HEK293 (cell line): ENCODE results near the gene RELCH.

Experiments used
- FEZF1 ChIP-seq: fragments of 450-650 bp; formaldehyde crosslinking; IDR thresholded peaks from 2 replicates; pipeline ENCODE4 v1.5.1; 2016; ENCODE audit warnings: missing biosample characterization, missing genetic modification characterization
- IKZF3 ChIP-seq: fragments of 450-650 bp; IDR thresholded peaks from 2 replicates; pipeline ENCODE4 v1.5.0; 2018; ENCODE audit warnings: missing biosample characterization, mild to moderate bottlenecking, missing genetic modification characterization, moderate library complexity
- KLF7 ChIP-seq: fragments of 450-650 bp; formaldehyde crosslinking; IDR thresholded peaks from 2 replicates; pipeline ENCODE4 v1.5.1; 2016; ENCODE audit warnings: missing biosample characterization, missing genetic modification characterization, borderline replicate concordance
- REPIN1 ChIP-seq: fragments of 450-650 bp; formaldehyde crosslinking; IDR thresholded peaks from 2 replicates; pipeline ENCODE4 v1.5.1; 2017; ENCODE audit warnings: missing biosample characterization, missing genetic modification characterization, low read depth
- TSHZ1 ChIP-seq: fragments of 450-650 bp; formaldehyde crosslinking; IDR thresholded peaks from 2 replicates; pipeline ENCODE4 v1.5.1; 2016; ENCODE audit warnings: missing biosample characterization, missing genetic modification characterization, borderline replicate concordance
- WT1 ChIP-seq: fragments of 450-650 bp; formaldehyde crosslinking; IDR thresholded peaks from 2 replicates; pipeline ENCODE4 v1.5.1; 2016; ENCODE audit warnings: missing biosample characterization, missing genetic modification characterization
- ZBTB17 ChIP-seq: fragments of 450-650 bp; formaldehyde crosslinking; IDR thresholded peaks from 2 replicates; pipeline ENCODE4 v1.5.1; 2016; ENCODE audit warnings: missing biosample characterization, missing genetic modification characterization
- ZBTB20 ChIP-seq: fragments of 450-650 bp; formaldehyde crosslinking; IDR thresholded peaks from 2 replicates; pipeline ENCODE4 v1.5.1; 2016; ENCODE audit warnings: missing biosample characterization, missing genetic modification characterization
- ZBTB7A ChIP-seq: fragments of 450-650 bp; formaldehyde crosslinking; IDR thresholded peaks from 2 replicates; pipeline ENCODE4 v1.5.1; 2016; ENCODE audit warnings: low read depth, missing biosample characterization, missing genetic modification characterization
- ZNF18 ChIP-seq: fragments of 450-650 bp; formaldehyde crosslinking; IDR thresholded peaks from 2 replicates; pipeline ENCODE4 v1.5.1; 2016; ENCODE audit warnings: missing biosample characterization, missing genetic modification characterization
- ZNF266 ChIP-seq: fragments of 450-650 bp; formaldehyde crosslinking; IDR thresholded peaks from 2 replicates; pipeline ENCODE4 v1.5.1; 2016; ENCODE audit warnings: missing biosample characterization, missing genetic modification characterization, low read depth
- ZNF398 ChIP-seq: fragments of 450-650 bp; formaldehyde crosslinking; IDR thresholded peaks from 2 replicates; pipeline ENCODE4 v1.5.1; 2017; ENCODE audit warnings: missing biosample characterization, missing genetic modification characterization
- TF ChIP-seq, protein P1 (sequence below): fragments of 450-650 bp; formaldehyde crosslinking; IDR thresholded peaks from 2 replicates; pipeline ENCODE4 v1.5.1; 2016; ENCODE audit warnings: missing biosample characterization, missing genetic modification characterization

DNA sequence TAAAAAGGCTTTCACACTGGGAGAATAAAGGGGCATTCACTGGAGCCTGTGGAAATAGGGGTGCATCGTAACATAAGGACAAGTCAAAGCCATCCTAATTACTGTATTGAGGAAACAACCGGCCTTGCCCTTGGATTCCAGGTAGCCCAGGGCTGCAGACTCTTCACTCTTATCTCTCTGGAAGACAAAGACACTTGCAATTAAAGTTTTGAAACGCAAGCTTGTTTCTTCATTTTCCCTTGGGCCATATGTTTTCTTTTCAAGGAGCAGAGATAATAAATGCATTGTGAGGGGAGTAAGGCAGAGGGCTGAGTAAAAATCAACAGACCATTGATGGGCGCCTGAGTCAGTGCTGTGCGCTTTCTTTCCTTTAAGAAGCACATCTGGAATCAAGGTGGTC, 149.6 kb downstream of the RELCH start:
- no peak for TF ChIP-seq KLF7 (tag by site-specific recombination)
- TF ChIP-seq, protein P1, sequence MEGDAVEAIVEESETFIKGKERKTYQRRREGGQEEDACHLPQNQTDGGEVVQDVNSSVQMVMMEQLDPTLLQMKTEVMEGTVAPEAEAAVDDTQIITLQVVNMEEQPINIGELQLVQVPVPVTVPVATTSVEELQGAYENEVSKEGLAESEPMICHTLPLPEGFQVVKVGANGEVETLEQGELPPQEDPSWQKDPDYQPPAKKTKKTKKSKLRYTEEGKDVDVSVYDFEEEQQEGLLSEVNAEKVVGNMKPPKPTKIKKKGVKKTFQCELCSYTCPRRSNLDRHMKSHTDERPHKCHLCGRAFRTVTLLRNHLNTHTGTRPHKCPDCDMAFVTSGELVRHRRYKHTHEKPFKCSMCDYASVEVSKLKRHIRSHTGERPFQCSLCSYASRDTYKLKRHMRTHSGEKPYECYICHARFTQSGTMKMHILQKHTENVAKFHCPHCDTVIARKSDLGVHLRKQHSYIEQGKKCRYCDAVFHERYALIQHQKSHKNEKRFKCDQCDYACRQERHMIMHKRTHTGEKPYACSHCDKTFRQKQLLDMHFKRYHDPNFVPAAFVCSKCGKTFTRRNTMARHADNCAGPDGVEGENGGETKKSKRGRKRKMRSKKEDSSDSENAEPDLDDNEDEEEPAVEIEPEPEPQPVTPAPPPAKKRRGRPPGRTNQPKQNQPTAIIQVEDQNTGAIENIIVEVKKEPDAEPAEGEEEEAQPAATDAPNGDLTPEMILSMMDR (tag by site-specific recombination), result no peak
- TF ChIP-seq ZBTB17 (tag by site-specific recombination), result no peak
- TF ChIP-seq FEZF1 (tag by site-specific recombination), result no peak
- no peak for TF ChIP-seq ZNF266 (tag by site-specific recombination)
- TF ChIP-seq ZNF398 (tag by site-specific recombination), result no peak
- TF ChIP-seq ZBTB7A (tag by site-specific recombination), result no peak
- TF ChIP-seq REPIN1 (tag by site-specific recombination), result no peak
- TF ChIP-seq ZBTB20 (tag by site-specific recombination), result no peak
- no peak for TF ChIP-seq IKZF3 (tag by site-specific recombination)
- no peak for TF ChIP-seq WT1 (tag by site-specific recombination)
- no peak for TF ChIP-seq ZNF18 (tag by site-specific recombination)
- TF ChIP-seq TSHZ1 (tag by site-specific recombination), result no peak
